ENCODE data around the gene SCO2. TPM values are rescaled to one million over a fixed set of nuclear protein-coding genes. Genes with fewer than 3 reads are reported as not detected.

The SCO2 gene
- total and polyA plus RNA-seq, 4 donors = 0.37 to 9.3 (median 6.1) TPM

- 96 to 99% methylated on average over 15 of the region's 15 CpGs for WGBS, 2 donors
- Histone ChIP-seq H3K9ac (ENCODE audit: insufficient read depth in 1 of 2, low read length in 2 of 2) (no peak overlapping the region), H3K27ac (ENCODE audit: low read depth in 1 of 2, low read length in 1 of 2) (no peak overlapping the region), H3K9me3 (ENCODE audit: control insufficient read depth in 4 of 4, insufficient read depth in 3 of 4, low read length in 3 of 4) (no peaks in the 10 kb centered on the region), H3K27me3 (ENCODE audit: control insufficient read depth in 3 of 3, insufficient read depth in 3 of 3, low read length in 2 of 3) (no peaks in the 10 kb centered on the region), H3K4me3 (no peak overlapping the region), H3K36me3 (ENCODE audit: control insufficient read depth in 4 of 4, insufficient read depth in 4 of 4, low read length in 4 of 4) (peaks cover 0 to 25% (median 8%) of the 10 kb centered on the region in 4 donors), H3K4me1 (ENCODE audit: control insufficient read depth in 5 of 5, insufficient read depth in 5 of 5, low read length in 5 of 5) (peaks cover 3 to 10% (median 9%) of the 10 kb centered on the region in 5 donors)
- TF ChIP-seq, protein P1, sequence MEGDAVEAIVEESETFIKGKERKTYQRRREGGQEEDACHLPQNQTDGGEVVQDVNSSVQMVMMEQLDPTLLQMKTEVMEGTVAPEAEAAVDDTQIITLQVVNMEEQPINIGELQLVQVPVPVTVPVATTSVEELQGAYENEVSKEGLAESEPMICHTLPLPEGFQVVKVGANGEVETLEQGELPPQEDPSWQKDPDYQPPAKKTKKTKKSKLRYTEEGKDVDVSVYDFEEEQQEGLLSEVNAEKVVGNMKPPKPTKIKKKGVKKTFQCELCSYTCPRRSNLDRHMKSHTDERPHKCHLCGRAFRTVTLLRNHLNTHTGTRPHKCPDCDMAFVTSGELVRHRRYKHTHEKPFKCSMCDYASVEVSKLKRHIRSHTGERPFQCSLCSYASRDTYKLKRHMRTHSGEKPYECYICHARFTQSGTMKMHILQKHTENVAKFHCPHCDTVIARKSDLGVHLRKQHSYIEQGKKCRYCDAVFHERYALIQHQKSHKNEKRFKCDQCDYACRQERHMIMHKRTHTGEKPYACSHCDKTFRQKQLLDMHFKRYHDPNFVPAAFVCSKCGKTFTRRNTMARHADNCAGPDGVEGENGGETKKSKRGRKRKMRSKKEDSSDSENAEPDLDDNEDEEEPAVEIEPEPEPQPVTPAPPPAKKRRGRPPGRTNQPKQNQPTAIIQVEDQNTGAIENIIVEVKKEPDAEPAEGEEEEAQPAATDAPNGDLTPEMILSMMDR (IDR thresholded peaks at IDR 0.05; ENCODE audit: control extremely low read depth, extremely low read depth) = no peak
- ATAC-seq (ENCODE audit: insufficient read depth, low FRiP score) (no peak), DNase-seq (no peak)
Observed at GRCh38 chr22:50513175-50513574, 12.2 kb downstream of the SCO2 start.

DNA sequence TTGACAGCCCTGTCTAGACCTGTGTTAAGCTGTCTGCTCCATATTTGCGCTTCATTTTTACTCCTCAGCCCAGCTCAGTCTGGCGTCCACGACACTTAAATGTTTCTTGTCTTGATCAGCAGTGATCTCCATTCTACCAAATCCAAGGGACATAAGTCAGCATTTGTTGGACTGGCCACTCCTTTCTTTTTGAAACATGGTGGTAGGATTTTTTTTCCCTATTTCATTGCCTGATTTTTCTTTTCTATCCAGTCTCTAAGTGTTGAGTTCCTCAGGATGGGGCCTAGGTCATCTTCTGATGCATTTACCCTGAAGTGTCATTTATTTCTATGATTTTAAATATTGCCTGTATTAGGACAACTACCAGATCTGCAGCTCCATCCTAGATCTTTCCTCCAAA is 16.5 kb downstream of the SCO2 start:
- ATAC-seq (ENCODE audit: insufficient read depth, low FRiP score) (no peak), DNase-seq (no peak)
- peaks cover 7 to 20% (median 15%) of the 10 kb centered on the region in 5 donors for H3K4me1 ChIP-seq (ENCODE audit: control insufficient read depth in 5 of 5, insufficient read depth in 5 of 5, low read length in 5 of 5)
- H3K27ac ChIP-seq (ENCODE audit: low read depth in 1 of 2, low read length in 1 of 2) = peak overlapping the region in 1 of 2 donors; percentile 100
- peaks cover 0 to 27% (median 3%) of the 10 kb centered on the region in 4 donors for H3K36me3 ChIP-seq (ENCODE audit: control insufficient read depth in 4 of 4, insufficient read depth in 4 of 4, low read length in 4 of 4)
- H3K4me3 ChIP-seq = peak overlapping the region; percentile 90
- H3K9me3 ChIP-seq (ENCODE audit: control insufficient read depth in 4 of 4, insufficient read depth in 3 of 4, low read length in 3 of 4) = no peaks in the 10 kb centered on the region
- TF ChIP-seq, protein P1 (IDR thresholded peaks at IDR 0.05; ENCODE audit: control extremely low read depth, extremely low read depth) = no peak
- WGBS, 2 donors = 10 to 33% methylated on average over 3 of the region's 3 CpGs
- no peaks in the 10 kb centered on the region for H3K27me3 ChIP-seq (ENCODE audit: control insufficient read depth in 3 of 3, insufficient read depth in 3 of 3, low read length in 2 of 3)
- H3K9ac ChIP-seq (ENCODE audit: insufficient read depth in 1 of 2, low read length in 2 of 2) = peak overlapping the region in 1 of 2 donors; percentile 86

DNA sequence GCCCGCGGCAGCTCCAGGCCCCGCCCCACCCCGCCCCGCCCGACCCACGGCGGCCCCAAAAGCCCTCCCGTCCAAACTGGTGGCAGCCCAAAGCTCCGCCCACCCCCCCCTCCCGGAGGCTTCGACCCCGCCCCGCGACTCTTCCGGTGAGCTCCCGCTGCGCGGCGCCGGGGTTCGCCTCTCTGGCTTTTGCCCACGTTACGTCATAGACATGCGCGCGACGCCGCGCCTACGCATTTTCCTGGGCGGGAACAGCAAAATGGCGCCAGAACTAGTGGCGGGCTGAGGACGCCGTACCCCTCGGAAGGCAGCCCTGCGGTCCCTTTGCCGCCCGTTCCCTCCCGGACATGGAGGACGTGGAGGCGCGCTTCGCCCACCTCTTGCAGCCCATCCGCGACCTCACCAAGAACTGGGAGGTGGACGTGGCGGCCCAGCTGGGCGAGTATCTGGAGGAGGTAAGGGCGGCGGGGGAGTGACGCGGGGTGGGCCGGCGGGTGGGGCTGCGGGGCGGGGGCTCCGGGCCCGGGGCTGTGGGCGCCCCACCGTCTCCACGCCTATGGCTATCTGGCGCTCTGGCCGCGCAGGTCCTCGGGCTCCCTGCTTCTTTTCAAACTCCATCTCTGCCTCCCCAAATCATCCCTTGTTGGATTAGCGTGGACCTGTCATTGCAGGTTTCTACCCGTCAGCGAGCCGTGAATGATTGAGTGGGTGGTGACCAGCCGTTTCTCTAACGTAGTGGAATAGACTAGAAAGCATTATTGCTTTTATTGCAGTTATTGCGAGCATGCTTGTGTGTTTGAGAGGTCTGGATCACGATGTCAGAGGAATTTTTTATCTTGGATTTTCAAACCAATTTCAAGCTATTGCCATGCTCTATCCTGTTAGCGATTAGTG is 17.2 kb downstream of the SCO2 start, which contains the start of gene NCAPH2:
Gene NCAPH2 (plus strand): TSS at position 234 of the 894 bp plus-strand sequence. CDS start 114 bp downstream, at position 348.
- peak within 1 kb of the TSS; percentile 61 to 86 for H3K9ac ChIP-seq (ENCODE audit: insufficient read depth in 1 of 2, low read length in 2 of 2)
- H3K9me3 ChIP-seq (ENCODE audit: control insufficient read depth in 4 of 4, insufficient read depth in 3 of 4, low read length in 3 of 4) = no peaks in the 10 kb centered on the region
- 1% methylated on average over 57 to 76 of the region's 76 CpGs for WGBS, 2 donors
- peaks cover 7 to 20% (median 15%) of the 10 kb centered on the region in 5 donors for H3K4me1 ChIP-seq (ENCODE audit: control insufficient read depth in 5 of 5, insufficient read depth in 5 of 5, low read length in 5 of 5)
- ATAC-seq (ENCODE audit: insufficient read depth, low FRiP score) = peak; percentile 73
- H3K4me3 ChIP-seq = peak within 1 kb of the TSS; percentile 90
- DNase-seq = peak in 2 of 3 donors; percentile 98 to 99
- peak within 1 kb of the TSS; percentile 66 to 100 for H3K27ac ChIP-seq (ENCODE audit: low read depth in 1 of 2, low read length in 1 of 2)
- peaks cover 0 to 32% (median 3%) of the 10 kb centered on the region in 4 donors for H3K36me3 ChIP-seq (ENCODE audit: control insufficient read depth in 4 of 4, insufficient read depth in 4 of 4, low read length in 4 of 4)
- TF ChIP-seq, protein P1 (IDR thresholded peaks at IDR 0.05; ENCODE audit: control extremely low read depth, extremely low read depth) = no peak
- no peaks in the 10 kb centered on the region for H3K27me3 ChIP-seq (ENCODE audit: control insufficient read depth in 3 of 3, insufficient read depth in 3 of 3, low read length in 2 of 3)
